Heart left ventricle (tissue), 13 donors: ENCODE measurements around the gene BTBD16.

Source experiments
- POLR2A ChIP-seq, 2 donors: fragments of 450-650 bp; IDR thresholded peaks; one replicate each; pipeline ENCODE4 v1.6.1; 2017; ENCODE audit warnings: antibody characterized with exemption in 2 of 2, mild to moderate bottlenecking in 2 of 2, moderate library complexity in 2 of 2
- TF ChIP-seq, protein P1 (sequence below), 12 donors: fragments of 200-600 bp; sonication (generic) in 4 of 12; IDR thresholded peaks; one replicate each; pipeline versions ENCODE4 v1.5.0 to v1.8.0; 2018 to 2022; ENCODE audit warnings: antibody characterized with exemption in 12 of 12, mild to moderate bottlenecking in 5 of 12
- donor health status: ischemic (EF 13 %, LVEDD 7.1; RV severe dilation, severe dysfunction).
- donor health status: DM: no; HTN: yes; CAD: no.
- donor health status: DM: no; HTN: no; CAD: no.
- donor health status: ischemic (EF 25% LVEDD 6.9; RV normal size, moderate dysfunction).
- donor health status: ischemic (EF 25% LVEDD 5.7; RV mildly dilated, moderate dysfunction).
- donor health status: ischemic (EF 35%, LVEDD 5.7; RV mildly dilated, moderate dysfunction).
- donor health status: nonischemic (EF 11% LVEDD 7.7; RV severe dilation, severe dysfunction).
- donor health status: DM: yes; HTN: yes; CAD: no.
- donor health status: PGD.
- donor health status: ischemic (EF 29% LVEDD 5.4; RV normal size, mild dysfunction).
- donor health status: nonischemic (EF 23%, LVEDD 6.1; RV moderate dilation, normal function).

DNA sequence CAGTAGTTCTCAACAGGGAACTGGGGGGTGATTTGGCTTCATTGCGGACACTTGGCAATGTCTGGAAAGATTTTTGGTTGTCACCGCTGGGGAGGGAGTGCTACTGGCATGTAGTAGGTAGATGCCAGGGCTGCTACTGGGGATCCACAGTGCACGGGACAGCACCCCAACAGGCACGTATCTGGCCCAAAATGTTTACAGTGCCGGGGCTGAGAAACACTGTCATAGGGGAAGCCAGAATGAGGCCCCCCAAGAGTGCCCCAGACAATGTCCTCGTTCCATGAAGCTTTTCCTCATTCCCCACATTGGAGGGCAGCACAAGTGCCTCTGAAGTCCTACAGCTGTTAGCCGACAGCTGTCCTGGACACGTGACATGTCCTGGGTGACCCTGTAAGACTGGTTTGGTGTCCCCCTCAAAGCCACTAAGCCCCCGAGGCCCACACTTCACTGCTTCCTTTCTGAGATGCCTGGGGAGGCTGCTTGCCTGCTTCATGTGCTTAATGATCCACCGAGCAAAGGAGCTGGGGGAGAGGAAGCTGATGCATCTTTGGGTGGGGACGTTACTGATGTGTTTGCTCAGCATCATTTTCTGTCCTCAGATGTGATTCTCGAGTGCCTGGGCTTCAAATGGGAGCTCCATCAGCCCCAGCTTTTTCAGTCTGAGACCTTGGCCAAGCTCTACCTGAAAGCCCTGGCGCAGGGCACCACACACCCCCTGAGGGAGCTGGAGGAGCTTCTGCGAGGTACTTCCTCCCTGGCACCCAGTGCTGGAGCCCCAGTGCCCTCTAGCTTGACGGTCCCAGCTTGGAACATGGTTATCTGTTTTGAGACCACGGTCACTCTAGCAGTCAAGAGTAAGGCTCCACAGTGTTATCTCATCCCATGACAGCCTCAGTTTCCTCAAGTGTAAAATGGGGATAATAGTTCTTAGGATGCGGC, 14.7 kb downstream of the BTBD16 start:
- TF ChIP-seq, protein P1, sequence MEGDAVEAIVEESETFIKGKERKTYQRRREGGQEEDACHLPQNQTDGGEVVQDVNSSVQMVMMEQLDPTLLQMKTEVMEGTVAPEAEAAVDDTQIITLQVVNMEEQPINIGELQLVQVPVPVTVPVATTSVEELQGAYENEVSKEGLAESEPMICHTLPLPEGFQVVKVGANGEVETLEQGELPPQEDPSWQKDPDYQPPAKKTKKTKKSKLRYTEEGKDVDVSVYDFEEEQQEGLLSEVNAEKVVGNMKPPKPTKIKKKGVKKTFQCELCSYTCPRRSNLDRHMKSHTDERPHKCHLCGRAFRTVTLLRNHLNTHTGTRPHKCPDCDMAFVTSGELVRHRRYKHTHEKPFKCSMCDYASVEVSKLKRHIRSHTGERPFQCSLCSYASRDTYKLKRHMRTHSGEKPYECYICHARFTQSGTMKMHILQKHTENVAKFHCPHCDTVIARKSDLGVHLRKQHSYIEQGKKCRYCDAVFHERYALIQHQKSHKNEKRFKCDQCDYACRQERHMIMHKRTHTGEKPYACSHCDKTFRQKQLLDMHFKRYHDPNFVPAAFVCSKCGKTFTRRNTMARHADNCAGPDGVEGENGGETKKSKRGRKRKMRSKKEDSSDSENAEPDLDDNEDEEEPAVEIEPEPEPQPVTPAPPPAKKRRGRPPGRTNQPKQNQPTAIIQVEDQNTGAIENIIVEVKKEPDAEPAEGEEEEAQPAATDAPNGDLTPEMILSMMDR (IDR thresholded peaks at IDR 0.05) = no peak
- no peak for TF ChIP-seq POLR2A (IDR thresholded peaks at IDR 0.05)
